Effector memory CD8-positive, alpha-beta T cell (primary cell): ENCODE data around the gene NT5C2.
"Not testable (repeated sequence)": the region's sequence is repeated elsewhere in the genome, so short reads cannot be mapped to it uniquely, and the experiment has no call there.

ENCODE experiments used
- ATAC-seq: fragments of 150-1000 bp; cut with Tn5 transposase; replicated peaks from 2 replicates; pipeline ENCODE4 v1.10.0; 2021; ENCODE audit warnings: mild to moderate bottlenecking, moderate library complexity
- DNase-seq, 3 experiments: peaks; one replicate each; pipeline ENCODE4 v3.0.0; 2021
- H3K27ac Mint-ChIP-seq, 2 donors: one replicate each; pipeline ENCODE4 v1.8.0; 2022; ENCODE audit warnings: mild to moderate bottlenecking in 2 of 2, mixed read lengths in 2 of 2, moderate library complexity in 2 of 2
- H3K27me3 Mint-ChIP-seq, 2 donors: one replicate each; pipeline ENCODE4 v1.8.0; 2022; ENCODE audit warnings: mixed read lengths in 2 of 2
- H3K36me3 Mint-ChIP-seq: one replicate; pipeline ENCODE4 v1.8.0; 2022; ENCODE audit warnings: mild to moderate bottlenecking, moderate library complexity, mixed read lengths; ENCODE audit not compliant: insufficient read depth
- H3K4me1 Mint-ChIP-seq, 2 donors: one replicate each; pipeline ENCODE4 v1.8.0; 2022; ENCODE audit warnings: low read depth in 2 of 2, mixed read lengths in 2 of 2
- H3K4me3 Mint-ChIP-seq, 2 donors: one replicate each; pipeline ENCODE4 v1.8.0; 2022; ENCODE audit warnings: mild to moderate bottlenecking in 2 of 2, mixed read lengths in 2 of 2, moderate library complexity in 2 of 2
- H3K9me3 Mint-ChIP-seq, 2 donors: one replicate each; pipeline ENCODE4 v1.8.0; 2022; ENCODE audit warnings: mixed read lengths in 2 of 2

NT5C2 gene

DNA sequence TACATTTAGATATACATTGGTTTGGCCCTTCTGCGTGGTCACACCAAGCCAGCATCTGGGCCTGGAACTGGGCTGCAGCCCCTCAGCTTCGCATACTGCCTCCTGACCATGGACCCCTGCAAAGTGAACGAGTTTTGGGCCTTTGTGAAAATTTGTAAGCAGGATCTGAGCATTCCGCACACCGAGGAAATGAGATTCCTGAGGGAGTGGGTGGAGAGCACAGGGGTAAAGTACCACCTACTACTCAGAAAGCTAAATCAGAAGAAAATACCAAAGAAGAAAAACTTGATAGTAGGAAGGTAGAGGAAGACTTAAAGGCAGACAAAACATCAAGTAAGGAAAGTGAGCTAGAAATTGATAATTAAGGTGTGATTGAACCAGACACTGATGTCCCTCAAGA is 22.5 kb upstream of the NT5C2 start:
- H3K4me3 Mint-ChIP-seq: no peak overlapping the region
- H3K9me3 Mint-ChIP-seq: peaks cover 6 to 15% of the 10 kb centered on the region in 2 donors
- no peak for ATAC-seq
- H3K4me1 Mint-ChIP-seq: no peaks in the 10 kb centered on the region
- H3K27ac Mint-ChIP-seq: no peak overlapping the region
- peaks cover 10 to 14% of the 10 kb centered on the region in 2 donors for H3K27me3 Mint-ChIP-seq
- no peak for DNase-seq
- H3K36me3 Mint-ChIP-seq: no peaks in the 10 kb centered on the region

- not testable (repeated sequence) for H3K4me1 Mint-ChIP-seq, DNase-seq, H3K36me3 Mint-ChIP-seq, H3K27ac Mint-ChIP-seq, ATAC-seq, H3K4me3 Mint-ChIP-seq
- H3K9me3 Mint-ChIP-seq: peaks cover 6 to 15% of the 10 kb centered on the region in 2 donors
- peaks cover 27 to 29% of the 10 kb centered on the region in 2 donors for H3K27me3 Mint-ChIP-seq
Measured at GRCh38 chr10:103210262-103210661, 17.2 kb upstream of the NT5C2 start.

DNA sequence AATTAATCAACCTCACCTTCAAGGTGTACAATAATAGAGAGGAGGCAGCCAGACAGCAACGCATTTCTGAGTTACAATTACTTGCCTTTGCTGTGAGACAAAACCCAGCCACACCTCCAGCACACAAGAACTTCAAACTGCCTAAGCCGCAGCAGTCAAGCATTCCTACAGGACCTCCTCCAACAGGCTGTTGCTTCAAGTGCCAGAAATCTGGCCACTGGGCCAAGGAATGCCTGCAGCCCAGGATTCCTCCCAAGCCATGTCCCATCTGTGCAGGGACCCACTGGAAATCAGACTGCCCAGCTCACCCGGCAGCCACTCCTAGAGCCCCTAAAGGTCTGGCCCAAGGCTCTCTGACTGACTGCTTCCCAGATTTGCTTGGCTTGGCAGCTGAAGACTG is 14.6 kb upstream of the NT5C2 start:
- DNase-seq, H3K4me3 Mint-ChIP-seq, ATAC-seq, H3K27ac Mint-ChIP-seq, H3K36me3 Mint-ChIP-seq, H3K4me1 Mint-ChIP-seq, H3K9me3 Mint-ChIP-seq: not testable (repeated sequence)
- H3K27me3 Mint-ChIP-seq: peaks cover 16 to 20% of the 10 kb centered on the region in 2 donors

- ATAC-seq: no peak
- Mint-ChIP-seq H3K4me1 (no peaks in the 10 kb centered on the region), H3K4me3 (no peak overlapping the region), H3K27me3 (peaks cover 15 to 17% of the 10 kb centered on the region in 2 donors), H3K27ac (no peak overlapping the region), H3K36me3 (no peaks in the 10 kb centered on the region), H3K9me3 (peaks cover 3 to 4% of the 10 kb centered on the region in 2 donors)
- no peak for DNase-seq
Measured at GRCh38 chr10:103207141-103207540, 14.1 kb upstream of the NT5C2 start.

GRCh38 chr10:103206715-103207114 is 13.6 kb upstream of the NT5C2 start:
- not testable (repeated sequence) for H3K36me3 Mint-ChIP-seq, H3K4me1 Mint-ChIP-seq, DNase-seq, ATAC-seq, H3K4me3 Mint-ChIP-seq, H3K9me3 Mint-ChIP-seq, H3K27ac Mint-ChIP-seq
- peaks cover 15 to 17% of the 10 kb centered on the region in 2 donors for H3K27me3 Mint-ChIP-seq

- ATAC-seq, H3K4me3 Mint-ChIP-seq, H3K4me1 Mint-ChIP-seq, DNase-seq, H3K36me3 Mint-ChIP-seq, H3K27ac Mint-ChIP-seq, H3K9me3 Mint-ChIP-seq: not testable (repeated sequence)
- H3K27me3 Mint-ChIP-seq: peaks cover 15 to 17% of the 10 kb centered on the region in 2 donors
Measured at GRCh38 chr10:103205401-103205800, 12.3 kb upstream of the NT5C2 start.

GRCh38 chr10:103204353-103205255 is 11.5 kb upstream of the NT5C2 start:
- no peaks in the 10 kb centered on the region for H3K4me1 Mint-ChIP-seq
- peaks cover 15 to 17% of the 10 kb centered on the region in 2 donors for H3K27me3 Mint-ChIP-seq
- no peak overlapping the region for H3K27ac Mint-ChIP-seq
- H3K36me3 Mint-ChIP-seq: no peaks in the 10 kb centered on the region
- ATAC-seq (no peak), DNase-seq (no peak)
- H3K9me3 Mint-ChIP-seq: no peaks in the 10 kb centered on the region
- no peak overlapping the region for H3K4me3 Mint-ChIP-seq

GRCh38 chr10:103203466-103203865 is 10.4 kb upstream of the NT5C2 start:
- DNase-seq (no peak), ATAC-seq (no peak)
- Mint-ChIP-seq H3K27me3 (peaks cover 15 to 17% of the 10 kb centered on the region in 2 donors), H3K4me3 (no peak overlapping the region), H3K27ac (no peak overlapping the region), H3K36me3 (no peaks in the 10 kb centered on the region), H3K4me1 (no peaks in the 10 kb centered on the region), H3K9me3 (no peaks in the 10 kb centered on the region)

DNA sequence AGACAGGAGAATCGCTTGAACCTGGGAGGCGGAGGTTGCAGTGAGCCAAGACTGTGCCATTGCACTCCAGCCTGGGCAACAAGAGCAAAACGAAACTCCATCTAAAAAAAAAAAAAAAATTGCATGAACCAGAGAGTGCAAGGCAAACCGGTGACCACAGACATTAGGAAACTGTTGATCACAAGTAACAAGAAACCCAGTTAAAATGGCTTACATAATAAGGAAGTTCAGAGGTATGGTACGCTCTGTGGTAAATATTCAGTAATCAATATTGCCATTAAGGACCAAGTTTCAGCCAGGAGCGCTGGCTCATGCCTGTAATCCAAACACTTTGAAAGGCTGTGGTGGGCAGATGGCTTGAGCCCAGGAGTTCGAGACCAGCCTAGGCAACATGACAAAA is 9.2 kb upstream of the NT5C2 start:
- Mint-ChIP-seq H3K4me1 (no peaks in the 10 kb centered on the region), H3K4me3 (no peak overlapping the region), H3K27ac (no peak overlapping the region), H3K9me3 (no peaks in the 10 kb centered on the region), H3K36me3 (no peaks in the 10 kb centered on the region), H3K27me3 (peaks cover 15 to 17% of the 10 kb centered on the region in 2 donors)
- ATAC-seq (no peak), DNase-seq (no peak)

DNA sequence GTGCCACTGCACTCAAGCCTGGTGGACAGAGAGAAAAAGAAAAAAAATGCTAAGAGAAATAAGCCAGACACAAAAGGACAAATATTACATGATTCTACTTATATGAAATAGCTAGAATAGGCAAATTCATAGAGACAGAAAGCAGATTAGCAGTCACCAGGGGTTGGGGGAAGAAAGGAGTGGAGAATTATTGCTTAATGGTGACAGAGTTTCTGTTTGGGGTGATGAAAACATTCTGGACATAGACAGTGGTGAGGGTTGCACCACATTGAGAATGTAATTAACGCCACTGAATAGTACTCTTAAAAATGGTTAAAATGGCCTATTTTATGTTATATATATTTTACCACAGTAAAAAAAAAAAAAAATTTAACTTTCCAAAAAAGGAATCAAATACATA is 6.4 kb upstream of the NT5C2 start:
- Mint-ChIP-seq H3K36me3 (no peaks in the 10 kb centered on the region), H3K27me3 (no peaks in the 10 kb centered on the region), H3K9me3 (no peaks in the 10 kb centered on the region), H3K4me1 (no peaks in the 10 kb centered on the region), H3K4me3 (no peak overlapping the region), H3K27ac (no peak overlapping the region)
- DNase-seq: no peak
- no peak for ATAC-seq

GRCh38 chr10:103198648-103199047 is 5.6 kb upstream of the NT5C2 start:
- H3K36me3 Mint-ChIP-seq: peaks cover under 1% of the 10 kb centered on the region
- no peaks in the 10 kb centered on the region for H3K9me3 Mint-ChIP-seq
- ATAC-seq (no peak), DNase-seq (no peak)
- H3K4me3 Mint-ChIP-seq: no peak overlapping the region
- H3K27me3 Mint-ChIP-seq: no peaks in the 10 kb centered on the region
- no peak overlapping the region for H3K27ac Mint-ChIP-seq
- H3K4me1 Mint-ChIP-seq: peaks cover 2 to 5% of the 10 kb centered on the region in 2 donors

- Mint-ChIP-seq H3K4me1 (peaks cover 7 to 10% of the 10 kb centered on the region in 2 donors), H3K4me3 (no peak overlapping the region), H3K9me3 (no peaks in the 10 kb centered on the region), H3K27ac (peak overlapping the region in 1 of 2 donors; percentile 29), H3K36me3 (peaks cover 5% of the 10 kb centered on the region), H3K27me3 (no peaks in the 10 kb centered on the region)
- ATAC-seq (no peak), DNase-seq (no peak)
Measured at GRCh38 chr10:103197903-103198302, 4.8 kb upstream of the NT5C2 start.

DNA sequence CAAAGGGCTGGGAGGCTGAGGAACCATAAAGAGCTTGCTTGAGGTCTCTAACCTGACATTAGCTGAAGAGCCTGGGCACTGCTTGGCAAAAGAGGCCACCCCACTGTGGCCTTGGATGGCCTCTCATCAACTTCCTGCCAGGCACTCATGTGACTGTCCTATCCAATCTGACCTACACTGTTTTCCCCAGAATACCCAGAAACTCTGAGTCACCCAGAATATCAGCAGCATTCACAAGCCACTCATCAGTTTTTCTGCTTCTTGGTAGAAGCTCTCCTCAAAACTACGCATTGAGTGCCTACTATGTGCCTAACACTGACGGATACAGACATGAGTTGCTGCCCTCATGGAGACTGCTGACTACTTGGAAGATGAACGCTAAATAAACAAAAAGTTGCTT is 4.1 kb upstream of the NT5C2 start:
- peaks cover 11% of the 10 kb centered on the region for H3K36me3 Mint-ChIP-seq
- H3K4me3 Mint-ChIP-seq: no peak overlapping the region
- no peak for ATAC-seq
- H3K27me3 Mint-ChIP-seq: no peaks in the 10 kb centered on the region
- H3K27ac Mint-ChIP-seq: no peak overlapping the region
- no peak for DNase-seq
- H3K9me3 Mint-ChIP-seq: no peaks in the 10 kb centered on the region
- H3K4me1 Mint-ChIP-seq: peaks cover 12 to 15% of the 10 kb centered on the region in 2 donors

- H3K36me3 Mint-ChIP-seq: peaks cover 15% of the 10 kb centered on the region
- peaks cover 18 to 21% of the 10 kb centered on the region in 2 donors for H3K4me1 Mint-ChIP-seq
- no peaks in the 10 kb centered on the region for H3K27me3 Mint-ChIP-seq
- DNase-seq: no peak
- H3K4me3 Mint-ChIP-seq: no peak overlapping the region
- no peak overlapping the region for H3K27ac Mint-ChIP-seq
- no peak for ATAC-seq
- H3K9me3 Mint-ChIP-seq: no peaks in the 10 kb centered on the region
Measured at GRCh38 chr10:103196516-103196915, 3.4 kb upstream of the NT5C2 start.
